HCT116 (cell line): ENCODE measurements around the gene LSM2. TPM values are rescaled to one million over a fixed set of nuclear protein-coding genes. Genes with fewer than 3 reads are reported as not detected.

Experiments used
- ATAC-seq: fragments of 200-7000 bp; cut with Tn5 transposase; 2 replicates; pipeline ENCODE4 v1.9.1; 2020; ENCODE audit warnings: mild to moderate bottlenecking, moderate library complexity
- BruUV-seq: library from RNA; stranded (reverse); fragments of 400-500 nt; replicated peaks from 2 replicates; lab custom pipeline; 2021; lab: Mats Ljungman, UMichigan
- CTCF ChIA-PET: fragments of 300-600 bp; sonication (Branson Sonifier 250); formaldehyde crosslinking; loops from one replicate; lab custom pipeline; 2021; ENCODE audit warnings: antibody characterized with exemption; lab: Charles Lee
- POLR2A ChIA-PET: fragments of 300-600, 350-600 bp; sonication (Branson Sonifier 250); formaldehyde crosslinking; loops from one replicate; lab custom pipeline; 2021; ENCODE audit warnings: antibody characterized with exemption; lab: Charles Lee
- RAD21 ChIA-PET, 2 experiments: fragments of 300-600 bp; sonication (Branson Sonifier 250); formaldehyde crosslinking; loops; one replicate each; lab custom pipeline; 2023; ENCODE audit warnings: low total read pairs in 2 of 2; ENCODE audit not compliant: uncharacterized antibody in 2 of 2, unreplicated experiment in 2 of 2, low non-redundant PET in 1 of 2; lab: Charles Lee
- DNase-seq: peaks from one replicate; pipeline ENCODE4 v3.0.0-alpha.2; 2010; ENCODE audit warnings: low read depth, low spot score
- H2AFZ ChIP-seq: fragments of 200-600 bp; shearing (Covaris generic), sonication (generic); 2 replicates; pipeline ENCODE4 v1.6.1; 2017; ENCODE audit warnings: low read depth, mixed run types, mixed read lengths, antibody characterized with exemption, low read length; ENCODE audit not compliant: poor library complexity, severe bottlenecking
- H3K27ac ChIP-seq: 2 replicates; pipeline ENCODE4 v1.5.1; 2012; ENCODE audit warnings: low read depth, low read length
- H3K27me3 ChIP-seq: fragments of 200-600 bp; sonication (generic); 2 replicates; pipeline ENCODE4 v1.6.1; 2016; ENCODE audit warnings: mixed run types, low read length, mixed read lengths; ENCODE audit not compliant: insufficient read depth
- H3K36me3 ChIP-seq, 2 experiments: fragments of 200-500 bp in 1 of 2; fragments of 200-600 bp in 1 of 2; sonication (Bioruptor generic) in 1 of 2; sonication (generic) in 1 of 2; 2 replicates each; pipeline versions ENCODE4 v1.5.1 to v1.6.1; 2014 to 2016; ENCODE audit warnings: low read length in 2 of 2, inconsistent platforms in 1 of 2, mixed read lengths in 1 of 2, mixed run types in 1 of 2; ENCODE audit not compliant: insufficient read depth in 2 of 2, control insufficient read depth in 1 of 2
- H3K4me1 ChIP-seq, 2 experiments: fragments of 200-600 bp in 1 of 2; sonication (generic) in 1 of 2; 2 replicates each; pipeline versions ENCODE4 v1.5.1 to v1.6.1; 2012 to 2017; ENCODE audit warnings: low read length in 2 of 2, inconsistent platforms in 1 of 2, mild to moderate bottlenecking in 1 of 2, mixed read lengths in 1 of 2, mixed run types in 1 of 2, moderate library complexity in 1 of 2; ENCODE audit not compliant: insufficient read depth in 2 of 2, control insufficient read depth in 1 of 2
- H3K4me2 ChIP-seq: fragments of 200-600 bp; sonication (generic); 2 replicates; pipeline ENCODE4 v1.6.1; 2017; ENCODE audit warnings: mixed run types, low read length, mixed read lengths
- H3K4me3 ChIP-seq, 2 experiments: fragments of 200-600 bp in 1 of 2; sonication (generic) in 1 of 2; replicated peaks in 1 of 2; 2 replicates each; pipeline ENCODE4 v1.5.1; 2011 to 2016; ENCODE audit warnings: low read length in 2 of 2, control low read depth in 1 of 2, low read depth in 1 of 2, mild to moderate bottlenecking in 1 of 2, mixed read lengths in 1 of 2, mixed run types in 1 of 2
- H3K79me2 ChIP-seq: fragments of 200-600 bp; sonication (generic); 2 replicates; pipeline ENCODE4 v1.6.1; 2017; ENCODE audit warnings: mild to moderate bottlenecking, mixed run types, low read length, moderate library complexity, mixed read lengths; ENCODE audit not compliant: insufficient read depth
- H3K9ac ChIP-seq: fragments of 200-600 bp; sonication (generic); 2 replicates; pipeline ENCODE4 v1.6.1; 2016; ENCODE audit warnings: low read length, mixed read lengths
- H3K9me2 ChIP-seq: fragments of 200-600 bp; sonication (generic), shearing (Covaris generic); 2 replicates; pipeline ENCODE4 v1.6.1; 2017; ENCODE audit warnings: mixed run types, mild to moderate bottlenecking, moderate library complexity; ENCODE audit not compliant: insufficient read depth
- H3K9me3 ChIP-seq, 2 experiments: fragments of 200-500 bp in 1 of 2; fragments of 200-600 bp in 1 of 2; sonication (Bioruptor generic) in 1 of 2; sonication (generic) in 1 of 2; 2 replicates each; pipeline ENCODE4 v1.6.1; 2014 to 2017; ENCODE audit warnings: low read length in 2 of 2, mixed read lengths in 2 of 2, inconsistent platforms in 1 of 2, low read depth in 1 of 2, mild to moderate bottlenecking in 1 of 2, mixed run types in 1 of 2, moderate library complexity in 1 of 2; ENCODE audit not compliant: control insufficient read depth in 1 of 2, insufficient read depth in 1 of 2
- H4K20me1 ChIP-seq: fragments of 200-600 bp; sonication (generic), shearing (Covaris generic); 2 replicates; pipeline ENCODE4 v1.6.1; 2017; ENCODE audit warnings: mixed run types, mild to moderate bottlenecking, moderate library complexity; ENCODE audit not compliant: insufficient read depth
- CBX3 ChIP-seq: IDR thresholded peaks from 2 replicates; pipeline ENCODE4 v1.6.1; 2012; ENCODE audit warnings: low read depth
- CEBPB ChIP-seq: IDR thresholded peaks from 2 replicates; pipeline ENCODE4 v1.6.1; 2012; ENCODE audit warnings: low read depth
- ELF1 ChIP-seq: IDR thresholded peaks from 2 replicates; pipeline ENCODE4 v1.6.1; 2012; ENCODE audit warnings: low read depth, borderline replicate concordance
- EZH2phosphoT487 ChIP-seq: fragments of 200-600 bp; IDR thresholded peaks from 2 replicates; pipeline ENCODE4 v1.6.1; 2018; ENCODE audit warnings: antibody characterized with exemption, borderline replicate concordance
- FOSL1 ChIP-seq: IDR thresholded peaks from 2 replicates; pipeline ENCODE4 v1.6.1; 2012; ENCODE audit warnings: low read depth
- MAX ChIP-seq: IDR thresholded peaks from 2 replicates; pipeline ENCODE4 v1.6.1; 2012
- POLR2AphosphoS5 ChIP-seq: IDR thresholded peaks from 2 replicates; pipeline ENCODE4 v1.6.1; 2011; ENCODE audit warnings: mild to moderate bottlenecking, low read depth, low read length, moderate library complexity
- RAD21 ChIP-seq: IDR thresholded peaks from 2 replicates; pipeline ENCODE4 v1.6.1; 2012; ENCODE audit warnings: low read depth, mild to moderate bottlenecking
- SIN3A ChIP-seq: IDR thresholded peaks from 2 replicates; pipeline ENCODE4 v1.6.1; 2012; ENCODE audit warnings: low read depth
- SP1 ChIP-seq: IDR thresholded peaks from 2 replicates; pipeline ENCODE4 v1.6.1; 2012; ENCODE audit warnings: low read depth
- TCF7L2 ChIP-seq: IDR thresholded peaks from 2 replicates; pipeline ENCODE4 v1.7.0; 2011; ENCODE audit warnings: borderline replicate concordance, inconsistent platforms; ENCODE audit not compliant: insufficient read depth, insufficient read length; ENCODE audit errors: extremely low read depth
- ZNF274 ChIP-seq: fragments of 200-500 bp; sonication (Bioruptor generic); IDR thresholded peaks from 2 replicates; pipeline ENCODE4 v1.6.1; 2014; ENCODE audit warnings: mild to moderate bottlenecking, low read depth, low read length, inconsistent platforms
- intact Hi-C: fragments of 100-400 bp; cut with micrococcal nuclease; formaldehyde crosslinking; loops from 2 replicates; pipeline ENCODE4 v1.10.0; 2022
- total RNA-seq: library from RNA; stranded (reverse); gene quantifications from one replicate; pipeline ENCODE4 v1.2.1, GENCODE V29; 2021; ENCODE audit not compliant: unreplicated experiment
- TF ChIP-seq, protein P1 (sequence below): IDR thresholded peaks from 2 replicates; pipeline ENCODE4 v1.6.1; 2011; ENCODE audit warnings: mild to moderate bottlenecking, low read length, moderate library complexity; ENCODE audit not compliant: insufficient replicate concordance; ENCODE audit errors: extremely low read depth

LSM2 gene
- total RNA-seq, 1 experiment from 2014 or later, result 89.7 TPM

- BruUV-seq, result no TSS peak
- no peaks in the 10 kb centered on the region for H3K9me3 ChIP-seq
- peaks cover 31% of the 10 kb centered on the region for H3K79me2 ChIP-seq
- peaks cover 17 to 32% of the 10 kb centered on the region in 2 experiments for H3K4me1 ChIP-seq
- ChIA-PET CTCF (no interaction called here), POLR2A (no interaction called here), RAD21 (no interaction called here)
- H4K20me1 ChIP-seq, result no peaks in the 10 kb centered on the region
- no peaks in the 10 kb centered on the region for H3K9me2 ChIP-seq
- no peak overlapping the region for H3K27ac ChIP-seq
- no peak for TF ChIP-seq FOSL1
- no peak for TF ChIP-seq RAD21
- no peak for TF ChIP-seq CEBPB
- TF ChIP-seq MAX, result no peak
- TF ChIP-seq ZNF274, result no peak
- no peak for TF ChIP-seq EZH2phosphoT487
- no peak for TF ChIP-seq TCF7L2
- no peak for TF ChIP-seq POLR2AphosphoS5
- TF ChIP-seq, protein P1, sequence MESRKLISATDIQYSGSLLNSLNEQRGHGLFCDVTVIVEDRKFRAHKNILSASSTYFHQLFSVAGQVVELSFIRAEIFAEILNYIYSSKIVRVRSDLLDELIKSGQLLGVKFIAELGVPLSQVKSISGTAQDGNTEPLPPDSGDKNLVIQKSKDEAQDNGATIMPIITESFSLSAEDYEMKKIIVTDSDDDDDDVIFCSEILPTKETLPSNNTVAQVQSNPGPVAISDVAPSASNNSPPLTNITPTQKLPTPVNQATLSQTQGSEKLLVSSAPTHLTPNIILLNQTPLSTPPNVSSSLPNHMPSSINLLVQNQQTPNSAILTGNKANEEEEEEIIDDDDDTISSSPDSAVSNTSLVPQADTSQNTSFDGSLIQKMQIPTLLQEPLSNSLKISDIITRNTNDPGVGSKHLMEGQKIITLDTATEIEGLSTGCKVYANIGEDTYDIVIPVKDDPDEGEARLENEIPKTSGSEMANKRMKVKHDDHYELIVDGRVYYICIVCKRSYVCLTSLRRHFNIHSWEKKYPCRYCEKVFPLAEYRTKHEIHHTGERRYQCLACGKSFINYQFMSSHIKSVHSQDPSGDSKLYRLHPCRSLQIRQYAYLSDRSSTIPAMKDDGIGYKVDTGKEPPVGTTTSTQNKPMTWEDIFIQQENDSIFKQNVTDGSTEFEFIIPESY, result no peak
- TF ChIP-seq SIN3A, result no peak
- no peak for TF ChIP-seq SP1
- no peak for TF ChIP-seq ELF1
- TF ChIP-seq CBX3, result no peak
- ATAC-seq, result no peak
- H3K4me2 ChIP-seq, result no peak overlapping the region
- intact Hi-C loops, result no loop called here
- no peak overlapping the region for H3K4me3 ChIP-seq
- no peaks in the 10 kb centered on the region for H3K27me3 ChIP-seq
- no peak overlapping the region for H2AFZ ChIP-seq
- H3K36me3 ChIP-seq, result peaks cover 6 to 7% of the 10 kb centered on the region in 2 experiments; a peak in 3 of 4 replicates
- H3K9ac ChIP-seq, result no peak overlapping the region
- DNase-seq, result no peak
Observed at GRCh38 chr6:31797588-31797987, 9.2 kb downstream of the LSM2 start.
